ENCODE measurements around the gene ZFYVE28.
"Not testable (repeated sequence)": the region's sequence is repeated elsewhere in the genome, so short reads cannot be mapped to it uniquely, and the experiment has no call there.

ZFYVE28 gene

GRCh38 chr4:2446656-2447564 is 28.5 kb upstream of the ZFYVE28 start:
- DNase-seq = no peak

GRCh38 chr4:2445571-2445970 is 27.1 kb upstream of the ZFYVE28 start:
- no peak for DNase-seq

GRCh38 chr4:2445130-2445529 is 26.7 kb upstream of the ZFYVE28 start:
- no peak for DNase-seq

GRCh38 chr4:2443956-2444740 is 25.7 kb upstream of the ZFYVE28 start:
- no peak for DNase-seq

GRCh38 chr4:2443061-2443730 is 24.8 kb upstream of the ZFYVE28 start:
- no peak for DNase-seq

GRCh38 chr4:2442175-2442993 is 23.9 kb upstream of the ZFYVE28 start:
- DNase-seq = no peak

- DNase-seq = no peak
Observed at GRCh38 chr4:2441393-2442174, 23.1 kb upstream of the ZFYVE28 start.

- DNase-seq = no peak
Observed at GRCh38 chr4:2438822-2439718, 20.6 kb upstream of the ZFYVE28 start.

- DNase-seq = no peak
Observed at GRCh38 chr4:2437475-2438215, 19.2 kb upstream of the ZFYVE28 start.

- DNase-seq = no peak
Observed at GRCh38 chr4:2436761-2437474, 18.5 kb upstream of the ZFYVE28 start.

- no peak for DNase-seq
Observed at GRCh38 chr4:2436301-2436700, 17.9 kb upstream of the ZFYVE28 start.

GRCh38 chr4:2434420-2434819 is 16.0 kb upstream of the ZFYVE28 start:
- no peak for DNase-seq

- no peak for DNase-seq
Observed at GRCh38 chr4:2433609-2434350, 15.3 kb upstream of the ZFYVE28 start.

GRCh38 chr4:2432991-2433530 is 14.6 kb upstream of the ZFYVE28 start:
- no peak for DNase-seq

- no peak for DNase-seq
Observed at GRCh38 chr4:2432004-2432403, 13.6 kb upstream of the ZFYVE28 start.

- DNase-seq = not testable (repeated sequence)
Observed at GRCh38 chr4:2429945-2430757, 11.7 kb upstream of the ZFYVE28 start.
